Cortex of kidney (tissue), 1 donor: ENCODE data around the gene FBLN1.
"Not testable (repeated sequence)": the region's sequence is repeated elsewhere in the genome, so short reads cannot be mapped to it uniquely, and the experiment has no call there.

Experiments
- DNase-seq: peaks from one replicate; lab custom pipeline; 2025; lab: John Stamatoyannopoulos, UW

Gene FBLN1, protein sequence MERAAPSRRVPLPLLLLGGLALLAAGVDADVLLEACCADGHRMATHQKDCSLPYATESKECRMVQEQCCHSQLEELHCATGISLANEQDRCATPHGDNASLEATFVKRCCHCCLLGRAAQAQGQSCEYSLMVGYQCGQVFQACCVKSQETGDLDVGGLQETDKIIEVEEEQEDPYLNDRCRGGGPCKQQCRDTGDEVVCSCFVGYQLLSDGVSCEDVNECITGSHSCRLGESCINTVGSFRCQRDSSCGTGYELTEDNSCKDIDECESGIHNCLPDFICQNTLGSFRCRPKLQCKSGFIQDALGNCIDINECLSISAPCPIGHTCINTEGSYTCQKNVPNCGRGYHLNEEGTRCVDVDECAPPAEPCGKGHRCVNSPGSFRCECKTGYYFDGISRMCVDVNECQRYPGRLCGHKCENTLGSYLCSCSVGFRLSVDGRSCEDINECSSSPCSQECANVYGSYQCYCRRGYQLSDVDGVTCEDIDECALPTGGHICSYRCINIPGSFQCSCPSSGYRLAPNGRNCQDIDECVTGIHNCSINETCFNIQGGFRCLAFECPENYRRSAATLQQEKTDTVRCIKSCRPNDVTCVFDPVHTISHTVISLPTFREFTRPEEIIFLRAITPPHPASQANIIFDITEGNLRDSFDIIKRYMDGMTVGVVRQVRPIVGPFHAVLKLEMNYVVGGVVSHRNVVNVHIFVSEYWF

DNA sequence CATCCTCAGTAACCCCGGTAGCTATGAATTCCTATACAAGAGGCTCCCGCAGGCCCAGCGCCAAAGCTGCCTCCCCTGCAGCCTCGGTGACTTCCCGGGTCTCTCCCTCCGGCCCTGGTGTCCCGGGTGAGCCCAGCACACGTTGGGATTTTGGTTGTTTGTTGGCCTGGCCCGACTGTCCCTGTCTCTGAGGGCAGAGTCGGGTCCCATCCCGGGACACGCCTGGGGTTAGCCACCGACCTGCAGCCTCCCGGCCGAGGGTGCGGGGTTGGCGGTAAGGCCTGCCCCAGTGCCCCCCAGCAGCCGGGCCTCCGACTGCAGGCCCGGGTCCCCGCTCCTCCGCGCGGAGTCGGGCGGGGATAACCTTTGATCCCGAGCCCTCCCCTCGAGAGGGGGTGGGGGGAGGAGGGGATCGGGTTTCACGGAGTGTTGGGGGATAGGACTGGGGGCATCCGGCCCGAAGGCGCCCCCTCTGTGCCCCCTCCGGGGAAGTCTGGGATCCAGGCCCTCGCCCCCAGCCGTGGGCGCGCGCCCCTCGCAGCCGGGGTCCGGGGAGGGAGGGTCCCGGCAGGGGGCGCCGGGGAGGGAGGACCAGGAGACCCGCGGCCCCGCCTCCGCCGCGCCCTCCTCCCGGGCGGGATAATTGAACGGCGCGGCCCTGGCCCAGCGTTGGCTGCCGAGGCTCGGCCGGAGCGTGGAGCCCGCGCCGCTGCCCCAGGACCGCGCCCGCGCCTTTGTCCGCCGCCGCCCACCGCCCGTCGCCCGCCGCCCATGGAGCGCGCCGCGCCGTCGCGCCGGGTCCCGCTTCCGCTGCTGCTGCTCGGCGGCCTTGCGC is at the start of gene FBLN1:
TSS of gene FBLN1 (plus strand) at position 669 of the 835 bp plus-strand sequence. CDS start at position 772, 103 bp downstream.
- no peak for DNase-seq

DNA sequence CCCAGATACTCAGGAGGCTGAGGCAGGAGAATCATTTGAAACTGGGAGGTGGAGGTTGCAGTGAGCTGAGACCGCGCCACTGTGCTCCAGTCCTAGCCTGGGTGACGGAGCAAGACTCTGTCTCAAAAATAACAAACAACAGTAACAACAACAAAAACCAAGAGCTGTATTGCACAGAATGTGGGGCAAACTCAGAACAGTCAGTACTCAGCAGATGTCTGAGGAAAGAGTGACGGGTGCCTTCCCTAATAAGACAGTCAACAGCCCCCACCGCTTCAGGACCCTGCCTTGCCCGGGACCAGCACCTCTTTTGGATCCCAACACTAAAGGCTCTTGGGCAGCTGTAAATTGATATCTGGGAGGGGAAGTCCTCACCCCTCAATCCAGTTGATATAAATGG is 48.9 kb upstream of the FBLN1 start:
- no peak for DNase-seq

DNA sequence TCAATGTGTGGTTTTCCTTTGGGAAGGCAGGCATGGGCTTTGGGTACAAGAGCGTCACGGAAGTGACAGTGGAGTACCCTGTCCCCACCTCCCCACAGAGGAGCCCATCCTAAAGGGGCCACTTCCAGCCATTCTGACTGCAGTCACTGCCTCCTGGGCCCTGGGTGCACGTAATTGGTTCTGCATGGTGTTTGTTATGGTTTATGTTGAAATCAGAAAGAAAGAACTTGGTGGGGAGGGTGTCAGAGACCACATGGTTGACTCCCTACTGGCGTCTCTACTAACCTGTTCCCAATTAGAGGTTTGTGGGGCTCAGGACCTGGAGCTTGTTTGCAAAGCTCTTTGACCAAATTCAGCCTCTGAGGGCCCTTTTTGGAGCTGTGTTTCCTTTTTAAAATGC is 48.4 kb upstream of the FBLN1 start:
- no peak for DNase-seq

DNA sequence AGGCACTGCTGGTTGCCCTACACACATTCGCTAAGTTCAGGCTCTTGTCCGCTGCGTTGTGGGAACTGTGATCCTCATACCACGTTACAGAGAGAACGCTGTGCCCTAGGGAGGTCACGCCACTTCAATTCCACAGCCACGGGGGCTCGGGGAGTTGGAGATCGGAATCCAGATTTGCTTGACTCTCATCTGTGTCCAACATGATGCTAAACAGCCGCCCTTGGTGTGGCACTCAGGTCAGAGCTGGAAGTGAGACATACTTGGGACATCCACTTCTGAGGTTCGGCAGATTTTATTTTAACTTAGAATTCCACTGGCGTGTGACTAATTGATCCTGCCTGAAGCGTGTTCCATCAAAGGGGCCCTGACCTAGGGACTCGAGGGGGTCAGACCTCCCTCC is 47.5 kb upstream of the FBLN1 start:
- DNase-seq: no peak

DNA sequence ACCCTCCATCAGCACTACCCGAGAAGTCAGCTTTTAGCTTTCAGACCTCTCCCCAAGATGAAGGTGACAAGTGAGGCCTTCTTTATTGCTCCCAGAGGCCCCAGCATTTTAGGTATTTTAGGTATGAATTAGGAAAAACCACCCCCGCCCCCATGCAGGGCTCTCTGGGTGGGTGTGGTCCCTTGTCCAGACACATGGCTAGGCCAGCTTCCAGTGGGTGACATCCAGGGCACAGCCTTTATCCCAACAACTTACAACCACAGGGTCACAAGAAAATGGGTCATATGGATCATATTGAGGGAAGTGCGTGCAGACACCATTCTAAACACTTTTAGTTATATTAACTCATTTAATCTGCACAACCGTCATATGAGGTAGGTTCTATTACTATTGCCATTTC is 47.1 kb upstream of the FBLN1 start:
- DNase-seq: no peak

DNA sequence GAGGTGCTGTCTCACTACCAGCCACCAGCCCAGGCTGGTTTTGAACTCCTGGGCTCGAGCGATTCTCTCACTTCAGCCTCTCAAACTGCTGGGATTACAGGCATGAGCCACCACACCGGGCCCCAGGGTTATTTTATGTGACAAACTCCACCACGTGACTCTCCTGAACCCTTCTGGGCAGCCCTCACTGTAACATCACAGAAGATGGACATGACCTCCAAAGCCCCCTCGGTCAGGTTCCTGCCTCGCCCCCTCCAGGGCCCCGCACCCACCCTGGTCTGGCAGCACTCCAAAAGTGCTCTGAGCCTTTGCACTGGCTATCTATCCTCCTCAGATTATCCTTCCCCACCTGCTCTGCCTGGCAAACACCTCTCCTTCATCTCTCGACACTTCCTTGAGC is 45.9 kb upstream of the FBLN1 start:
- no peak for DNase-seq

DNA sequence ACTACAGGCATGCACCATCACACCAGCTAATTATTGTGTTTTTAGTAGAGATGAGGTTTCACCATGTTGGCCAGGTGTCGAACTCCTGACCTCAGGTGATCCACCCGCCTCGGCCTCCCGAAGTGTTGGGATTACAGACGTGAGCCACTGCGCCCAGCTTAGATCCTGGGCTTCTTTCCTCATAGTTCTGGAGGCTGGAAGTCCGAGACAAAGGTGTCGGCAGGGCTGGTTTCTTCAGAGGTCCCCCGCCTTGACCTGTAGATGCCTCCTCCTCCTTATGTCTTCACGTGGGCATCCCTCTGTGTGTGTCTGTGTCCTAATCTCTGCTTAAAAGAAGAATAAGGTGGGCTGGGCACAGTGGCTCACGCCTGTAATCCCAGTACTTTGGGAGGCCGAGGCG is 44.2 kb upstream of the FBLN1 start:
- no peak for DNase-seq

DNA sequence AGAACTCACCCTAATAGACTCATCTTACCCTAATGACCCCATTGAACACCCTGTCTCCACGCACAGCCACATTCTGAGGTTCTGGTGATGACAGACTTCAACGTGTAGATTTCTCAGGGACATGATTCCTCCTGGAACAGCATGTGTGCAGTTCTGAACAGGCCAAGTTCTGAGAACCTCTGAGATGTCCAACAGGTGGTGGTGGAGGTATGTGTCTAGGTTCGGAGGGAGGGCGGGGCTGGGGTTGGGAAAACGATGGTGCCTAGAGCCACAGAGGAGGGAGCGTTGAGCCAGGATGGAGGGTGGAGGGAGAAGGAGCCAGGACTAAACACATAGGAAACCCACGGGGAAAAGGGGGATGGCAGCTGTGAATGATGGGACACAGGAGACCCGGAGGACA is 43.4 kb upstream of the FBLN1 start:
- no peak for DNase-seq

DNA sequence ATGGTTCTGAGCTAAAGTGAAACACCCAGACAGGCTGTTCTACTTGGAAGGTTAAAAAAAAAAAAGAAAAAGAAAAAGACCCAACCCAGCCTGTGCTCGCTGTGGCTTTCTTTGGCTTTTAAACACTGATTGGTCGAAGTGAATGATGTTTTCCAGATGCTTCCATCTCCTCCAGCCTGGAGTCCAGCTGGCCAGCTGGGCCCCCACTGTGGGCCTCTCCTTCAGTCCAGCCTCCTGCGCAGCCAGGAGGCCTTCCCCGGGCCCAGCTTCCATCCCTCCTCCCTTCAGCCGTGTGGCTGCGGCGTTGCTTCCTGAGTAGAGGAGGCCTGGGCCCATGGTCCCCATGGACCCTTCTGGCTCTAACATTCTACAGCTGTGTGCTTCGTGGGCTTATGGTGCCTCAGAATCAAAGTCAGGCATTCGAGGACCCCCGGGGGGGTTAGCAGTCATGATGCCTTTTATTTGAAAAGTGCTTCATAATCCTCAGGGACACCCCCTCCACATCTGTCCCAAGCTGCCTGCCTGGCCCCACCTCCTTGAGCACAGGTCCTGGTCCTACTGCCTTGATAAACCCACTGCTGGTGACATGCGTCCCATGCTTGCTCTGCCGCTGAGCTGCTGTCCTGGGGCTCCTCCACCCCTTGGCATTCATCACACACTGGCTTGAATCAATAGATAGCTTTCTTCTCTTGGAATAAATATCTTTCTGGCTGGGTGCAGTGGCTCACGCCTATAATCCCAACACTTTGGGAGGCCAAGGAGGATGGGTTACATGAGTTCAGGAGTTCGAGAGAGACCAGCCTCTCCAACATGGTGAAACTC is 42.2 kb upstream of the FBLN1 start:
- DNase-seq: no peak

DNA sequence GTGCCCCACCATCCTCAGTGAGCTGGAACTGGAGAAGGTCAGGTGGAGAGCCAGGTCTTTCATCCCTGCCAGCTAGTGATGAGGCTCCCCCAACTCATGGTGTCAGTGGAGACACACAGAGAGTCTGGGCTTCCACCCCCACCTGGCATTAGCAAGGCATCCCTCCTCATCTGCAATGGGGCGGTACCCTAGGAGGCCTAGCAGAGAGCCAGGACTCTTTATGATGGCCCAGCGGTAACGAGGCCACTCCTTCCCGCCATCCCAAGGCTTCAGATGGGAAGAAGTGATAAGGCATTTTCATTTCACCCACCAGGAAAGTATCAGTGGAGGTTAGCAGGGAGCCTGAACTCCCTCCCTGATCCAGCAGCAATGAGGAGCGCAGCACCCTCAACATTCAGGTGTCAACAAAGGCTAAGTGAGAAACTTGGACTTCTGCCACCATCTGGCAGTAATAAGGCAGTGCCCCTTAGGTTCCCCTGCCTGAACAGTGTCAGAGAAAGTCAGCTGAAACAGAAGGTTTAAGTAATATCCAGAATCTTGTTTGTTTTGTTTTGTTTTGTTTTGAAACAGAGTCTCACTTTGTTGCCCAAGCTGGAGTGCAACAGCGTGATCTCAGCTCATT is 40.5 kb upstream of the FBLN1 start:
- no peak for DNase-seq

DNA sequence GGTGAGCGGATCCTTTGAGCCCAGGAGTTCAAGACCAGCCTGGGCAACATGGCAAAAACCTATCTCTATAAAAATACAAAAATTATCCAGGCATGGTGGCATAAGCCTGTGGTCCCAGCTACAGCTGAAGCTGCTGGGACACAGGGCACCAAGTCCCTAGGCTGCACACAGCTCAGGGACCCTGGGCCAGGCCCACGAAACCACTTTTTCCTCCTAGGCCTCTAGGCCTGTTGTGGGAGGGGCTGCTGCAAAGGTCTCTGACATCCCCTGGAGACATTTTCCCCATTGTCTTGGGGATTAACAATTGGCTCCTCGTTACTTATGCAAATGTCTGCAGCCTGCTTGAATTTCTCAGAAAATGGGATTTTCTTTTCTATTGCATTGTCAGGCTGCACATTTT is 39.0 kb upstream of the FBLN1 start:
- not testable (repeated sequence) for DNase-seq

DNA sequence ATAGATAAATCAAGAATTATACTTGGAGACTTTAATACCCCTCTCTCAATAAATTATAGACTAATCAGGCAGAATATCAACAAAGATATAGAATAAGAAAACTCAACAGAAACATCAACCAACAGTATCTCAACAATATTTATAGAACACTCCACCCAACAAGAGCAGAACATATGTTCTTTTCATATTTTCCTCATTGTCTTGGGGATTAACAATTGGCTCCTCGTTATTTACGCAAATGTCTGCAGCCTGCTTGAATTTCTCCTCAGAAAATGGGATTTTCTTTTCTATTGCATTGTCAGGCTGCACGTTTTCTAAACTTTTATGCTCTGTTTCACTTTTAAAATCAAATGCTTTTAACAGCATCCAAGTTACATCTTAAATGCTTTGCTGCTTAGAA is 37.0 kb upstream of the FBLN1 start:
- DNase-seq: no peak

DNA sequence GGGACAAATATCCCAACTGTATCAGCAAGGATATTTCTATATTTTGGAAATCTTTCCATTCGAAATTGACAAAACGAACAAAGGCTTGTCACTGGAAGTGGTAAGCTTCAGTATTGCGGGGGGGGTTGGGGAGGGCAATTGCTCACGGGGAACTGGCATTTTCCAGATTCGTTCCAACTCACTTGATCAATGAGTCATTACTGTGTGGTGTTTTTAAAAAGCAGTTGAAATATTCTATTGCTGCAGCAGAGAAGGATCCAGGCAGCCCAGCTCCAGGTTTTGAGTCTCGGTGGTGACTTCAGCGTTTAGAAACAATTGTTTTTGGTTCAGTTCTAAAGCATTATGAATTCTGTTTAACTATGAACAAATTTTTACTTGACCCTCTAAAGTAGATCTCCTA is 33.8 kb upstream of the FBLN1 start:
- DNase-seq: no peak

DNA sequence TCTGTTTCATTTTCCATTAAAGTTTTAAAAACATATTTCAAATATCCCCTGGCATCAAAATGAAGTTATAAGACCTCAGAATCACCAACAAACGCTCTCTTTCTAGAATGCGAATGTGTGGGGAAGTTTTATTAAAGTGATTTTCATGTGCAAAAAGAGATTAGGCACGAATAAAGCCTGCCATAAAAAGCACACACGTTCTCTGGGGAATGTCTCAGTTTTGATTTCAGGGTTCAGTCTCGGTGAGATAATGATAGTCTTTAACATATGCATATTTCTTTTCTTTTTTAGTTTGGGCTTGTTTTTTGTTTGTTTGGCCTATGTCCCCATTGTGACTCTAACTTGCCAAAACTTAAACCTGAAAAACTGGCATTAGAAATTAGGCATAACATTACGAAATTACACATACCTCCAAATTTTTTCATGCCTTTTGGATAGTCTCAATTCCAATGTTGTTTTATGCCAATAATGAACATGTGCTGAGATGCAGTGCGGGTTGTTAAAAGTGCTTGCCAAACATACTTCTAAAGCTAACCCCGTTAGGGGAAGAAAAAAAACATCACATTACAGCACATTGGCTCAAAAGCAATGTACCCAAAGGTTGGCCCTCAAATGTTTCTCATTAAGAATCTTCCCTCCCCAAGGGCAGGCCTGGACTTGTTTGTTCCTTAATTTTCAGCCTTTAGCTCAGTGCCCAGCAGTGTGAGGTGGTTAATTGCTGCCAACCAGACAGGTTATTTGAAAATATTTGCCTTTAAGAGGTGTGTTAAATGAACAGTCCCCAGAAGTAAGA is 33.2 kb upstream of the FBLN1 start:
- DNase-seq: no peak

DNA sequence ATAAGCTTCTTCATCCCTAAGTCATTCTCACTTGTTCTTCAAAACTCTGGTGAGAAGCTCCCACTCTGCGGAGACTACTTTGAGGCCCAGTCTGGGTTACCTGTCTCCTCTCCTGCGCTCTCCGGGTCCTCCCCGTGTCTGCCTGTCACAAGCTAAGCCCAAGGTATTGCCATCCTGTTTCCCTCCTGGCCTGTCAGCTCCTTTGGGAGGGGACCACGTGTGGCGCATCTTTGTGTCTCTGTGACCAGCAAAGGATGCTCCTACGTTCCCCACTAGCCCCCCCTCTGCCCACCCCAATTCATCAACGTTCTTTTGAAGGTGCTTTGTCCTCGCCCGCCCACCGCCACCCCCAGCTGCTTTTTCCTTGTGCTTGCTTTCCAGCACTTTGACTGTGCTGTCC is 31.8 kb upstream of the FBLN1 start:
- no peak for DNase-seq

DNA sequence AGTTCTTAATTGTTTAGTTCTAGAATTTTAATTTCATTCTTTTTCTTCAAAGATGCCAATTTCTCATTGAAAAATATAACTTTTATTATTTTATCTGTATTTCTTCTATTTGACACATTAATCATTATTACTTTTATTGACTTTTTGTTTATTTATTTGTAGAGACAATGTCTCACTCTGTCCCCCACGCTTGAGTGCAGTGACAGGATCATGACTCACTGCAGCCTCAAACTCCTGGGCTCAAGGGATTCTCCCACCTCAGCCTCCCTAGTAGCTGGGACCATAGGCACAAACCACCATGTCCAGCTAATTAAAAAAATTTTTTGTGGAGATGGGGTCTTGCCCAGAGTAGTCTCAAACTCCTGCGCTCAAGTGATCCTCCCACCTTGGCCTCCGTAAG is 30.3 kb upstream of the FBLN1 start:
- no peak for DNase-seq

DNA sequence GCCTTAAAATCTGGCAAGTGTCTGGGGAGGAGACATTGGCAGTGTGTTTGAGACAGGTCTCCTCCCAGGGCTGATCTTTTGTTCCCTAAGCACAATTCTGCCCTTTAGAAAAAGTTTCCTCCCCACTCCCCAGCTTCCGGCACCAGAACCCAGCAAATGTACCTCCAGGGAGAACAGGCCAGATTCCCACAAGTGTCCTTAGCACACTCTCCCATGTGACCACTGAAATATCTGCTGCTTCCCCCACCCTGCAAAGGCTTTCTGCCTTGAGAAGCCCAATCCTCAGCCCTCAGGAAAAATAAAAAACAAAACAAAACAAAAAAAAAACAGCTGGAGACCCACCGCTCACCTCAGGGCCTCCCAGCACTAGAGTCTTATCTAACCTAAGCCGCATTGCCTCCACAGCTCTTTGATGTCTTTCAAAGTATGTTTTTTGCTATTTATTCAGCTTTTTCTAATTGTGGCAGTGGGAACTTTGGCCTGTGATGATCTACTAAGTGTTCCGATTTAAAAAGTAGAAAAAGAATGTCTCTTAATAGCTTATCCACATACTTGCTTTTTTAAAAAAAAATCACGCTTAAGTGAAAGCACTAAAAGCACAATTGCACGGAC is 29.0 kb upstream of the FBLN1 start:
- DNase-seq: no peak

DNA sequence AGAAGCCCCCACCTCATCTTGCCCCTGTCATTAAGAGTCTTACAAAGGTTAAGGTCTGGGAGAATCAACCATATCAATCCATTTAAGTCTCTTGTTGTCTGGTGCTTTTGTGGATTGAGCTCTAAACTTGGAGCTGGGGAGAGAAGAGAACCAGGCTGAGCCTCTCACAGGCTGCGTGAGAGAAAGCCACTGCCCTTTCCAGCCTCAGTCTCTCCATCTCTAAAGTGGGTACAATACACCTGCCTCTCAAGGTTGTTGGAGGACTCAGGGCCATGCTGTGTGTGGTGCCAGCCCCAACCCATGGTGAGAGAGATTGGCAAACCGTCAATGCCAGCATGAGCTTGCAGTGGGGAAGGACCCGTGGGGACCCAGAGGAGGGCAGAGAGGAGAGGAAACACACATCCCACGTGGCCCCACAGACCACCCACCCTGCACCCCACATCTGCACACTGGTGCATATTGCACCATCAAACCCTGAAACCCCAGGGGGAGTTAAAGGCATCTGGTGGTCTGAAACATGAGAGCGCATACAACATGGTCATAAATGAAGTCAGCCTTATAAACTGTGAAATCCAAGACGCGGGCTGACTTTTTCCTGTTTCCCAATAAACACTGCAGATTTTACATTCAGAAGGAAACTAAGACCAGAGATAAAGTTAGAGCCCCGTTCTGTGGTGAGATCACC is 27.5 kb upstream of the FBLN1 start:
- no peak for DNase-seq

DNA sequence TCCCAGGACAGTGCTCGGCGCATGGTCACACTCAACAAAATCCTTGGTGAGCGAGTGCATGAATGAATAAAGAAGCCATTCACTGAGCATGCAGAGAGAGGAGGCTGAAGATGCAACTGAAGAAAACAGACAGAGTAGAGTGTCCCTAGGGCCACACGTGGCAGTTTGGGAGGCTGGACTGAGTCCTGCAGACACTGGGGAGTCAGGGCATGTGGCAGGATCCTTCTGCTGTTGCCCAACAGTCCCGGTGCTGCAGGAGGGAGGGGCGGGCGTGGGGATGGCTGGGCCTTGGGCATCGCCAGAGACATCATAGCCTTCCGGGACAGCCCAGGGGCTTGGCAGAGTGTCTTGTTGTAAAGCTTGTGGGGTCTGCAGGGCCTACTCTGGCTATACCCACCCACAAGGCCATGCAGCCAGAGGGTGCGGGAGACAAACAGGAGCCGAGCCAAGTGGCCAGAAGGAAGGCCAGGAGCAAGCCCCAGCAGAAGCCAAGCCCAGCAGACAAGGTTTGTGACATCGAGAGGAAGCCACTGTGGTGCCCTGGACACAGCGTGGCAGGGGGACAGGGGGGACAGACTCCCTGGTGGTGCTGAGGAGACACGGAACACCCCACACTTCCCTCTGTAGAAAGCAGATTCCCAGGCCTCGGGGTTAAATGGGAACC is 26.7 kb upstream of the FBLN1 start:
- DNase-seq: no peak
